Measurements from ENCODE around the gene FAAH2. TPM values are rescaled to one million over a fixed set of nuclear protein-coding genes. Genes with fewer than 3 reads are reported as not detected.
"Not testable (repeated sequence)": the region's sequence is repeated elsewhere in the genome, so short reads cannot be mapped to it uniquely, and the experiment has no call there.

Gene FAAH2
- polyA plus RNA-seq, 1 donor from 2014 or later: 9.3 TPM

- no peak overlapping the region for H2AFZ ChIP-seq (ENCODE audit: low read depth, low read length)
- no peak overlapping the region for H3K27ac ChIP-seq (ENCODE audit: low read length)
- H3K9ac ChIP-seq (ENCODE audit: low read length): no peak overlapping the region
- H4K20me1 ChIP-seq (ENCODE audit: insufficient read depth): no peaks in the 10 kb centered on the region
- no peaks in the 10 kb centered on the region for H3K79me2 ChIP-seq (replicated peaks; ENCODE audit: insufficient read depth, low read length)
- H3K4me3 ChIP-seq (ENCODE audit: low read length): no peak overlapping the region
- H3K9me2 ChIP-seq (ENCODE audit: insufficient read depth, low read length): no peaks in the 10 kb centered on the region
- no peak overlapping the region for H3K4me2 ChIP-seq (ENCODE audit: low read length)
- H3K27me3 ChIP-seq (ENCODE audit: insufficient read depth, low read depth, low read length): no peaks in the 10 kb centered on the region
- no peaks in the 10 kb centered on the region for H3K9me3 ChIP-seq (ENCODE audit: low read length)
- no peaks in the 10 kb centered on the region for H3F3A ChIP-seq (ENCODE audit: insufficient read depth, low read length, poor library complexity, severe bottlenecking)
- no peaks in the 10 kb centered on the region for H3K36me3 ChIP-seq (ENCODE audit: insufficient read depth, low read length)
- TF ChIP-seq SMC3 (conservative IDR thresholded peaks at IDR 0.05; ENCODE audit: poor library complexity) (no peak), RAD21 (conservative IDR thresholded peaks at IDR 0.05) (no peak), POLR2AphosphoS5 (IDR thresholded peaks at IDR 0.05) (no peak), MXI1 (conservative IDR thresholded peaks at IDR 0.05; ENCODE audit: poor library complexity, severe bottlenecking) (no peak), EZH2 (IDR thresholded peaks at IDR 0.05; ENCODE audit: borderline replicate concordance, insufficient read depth, low read length, poor library complexity, severe bottlenecking) (no peak), CTCF (IDR thresholded peaks at IDR 0.05; ENCODE audit: poor library complexity, severe bottlenecking) (no peak), REST (IDR thresholded peaks at IDR 0.05; ENCODE audit: borderline replicate concordance) (no peak)
Measured at GRCh38 chrX:57289089-57289488, 2.6 kb downstream of the FAAH2 start.

- no peak overlapping the region for H3K4me2 ChIP-seq (ENCODE audit: low read length)
- H3K4me3 ChIP-seq (ENCODE audit: low read length): no peak overlapping the region
- TF ChIP-seq EZH2 (IDR thresholded peaks at IDR 0.05; ENCODE audit: borderline replicate concordance, insufficient read depth, low read length, poor library complexity, severe bottlenecking) (no peak), CTCF (IDR thresholded peaks at IDR 0.05; ENCODE audit: poor library complexity, severe bottlenecking) (no peak), REST (IDR thresholded peaks at IDR 0.05; ENCODE audit: borderline replicate concordance) (no peak), EP300 (conservative IDR thresholded peaks at IDR 0.05; ENCODE audit: poor library complexity, severe bottlenecking) (no peak), MXI1 (conservative IDR thresholded peaks at IDR 0.05; ENCODE audit: poor library complexity, severe bottlenecking) (no peak), SMC3 (conservative IDR thresholded peaks at IDR 0.05; ENCODE audit: poor library complexity) (no peak), POLR2AphosphoS5 (IDR thresholded peaks at IDR 0.05) (no peak), RAD21 (conservative IDR thresholded peaks at IDR 0.05) (no peak), TAF1 (IDR thresholded peaks at IDR 0.05; ENCODE audit: low read depth) (no peak)
- no peaks in the 10 kb centered on the region for H4K20me1 ChIP-seq (ENCODE audit: insufficient read depth)
- H3K27ac ChIP-seq (ENCODE audit: low read length): no peak overlapping the region
- H3K79me2 ChIP-seq (replicated peaks; ENCODE audit: insufficient read depth, low read length): no peaks in the 10 kb centered on the region
- no peaks in the 10 kb centered on the region for H3K36me3 ChIP-seq (ENCODE audit: insufficient read depth, low read length)
- no peaks in the 10 kb centered on the region for H3K9me2 ChIP-seq (ENCODE audit: insufficient read depth, low read length)
- no peaks in the 10 kb centered on the region for H3K9me3 ChIP-seq (ENCODE audit: low read length)
- H3K9ac ChIP-seq (ENCODE audit: low read length): no peak overlapping the region
- H2AFZ ChIP-seq (ENCODE audit: low read depth, low read length): no peak overlapping the region
- no peaks in the 10 kb centered on the region for H3F3A ChIP-seq (ENCODE audit: insufficient read depth, low read length, poor library complexity, severe bottlenecking)
- no peaks in the 10 kb centered on the region for H3K27me3 ChIP-seq (ENCODE audit: insufficient read depth, low read depth, low read length)
Measured at GRCh38 chrX:57294961-57295360, 8.5 kb downstream of the FAAH2 start.

GRCh38 chrX:57295679-57296078, 9.2 kb downstream of the FAAH2 start:
- not testable (repeated sequence) for H3K4me2 ChIP-seq (ENCODE audit: low read length); H3F3A ChIP-seq (ENCODE audit: insufficient read depth, low read length, poor library complexity, severe bottlenecking); H2AFZ ChIP-seq (ENCODE audit: low read depth, low read length); H3K36me3 ChIP-seq (ENCODE audit: insufficient read depth, low read length); H3K4me3 ChIP-seq (ENCODE audit: low read length); H3K27me3 ChIP-seq (ENCODE audit: insufficient read depth, low read depth, low read length); H3K79me2 ChIP-seq (replicated peaks; ENCODE audit: insufficient read depth, low read length); H3K27ac ChIP-seq (ENCODE audit: low read length); H3K9me3 ChIP-seq (ENCODE audit: low read length); H4K20me1 ChIP-seq (ENCODE audit: insufficient read depth); H3K9ac ChIP-seq (ENCODE audit: low read length); H3K9me2 ChIP-seq (ENCODE audit: insufficient read depth, low read length)
